22Rv1 (cell line): Measurements from ENCODE around the gene ATP11A.

Source experiments
- CTCF ChIP-seq: fragments of 450-650 bp; IDR thresholded peaks from 2 replicates; pipeline ENCODE4 v1.5.1; 2017; ENCODE audit warnings: mild to moderate bottlenecking
- ZFX ChIP-seq: fragments of 450-650 bp; IDR thresholded peaks from 2 replicates; pipeline ENCODE4 v1.6.1; 2017; ENCODE audit warnings: antibody characterized with exemption, borderline replicate concordance

GRCh38 chr13:112796190-112796915, 106.5 kb downstream of the ATP11A start:
- TF ChIP-seq CTCF, result no peak
- no peak for TF ChIP-seq ZFX
